Activated CD8-positive, alpha-beta T cell treated with anti-CD3 and anti-CD28 coated beads, Interleukin-2, amount 10 ng/mL, durations not matched to agents 7 days and 5 days (primary cell): ENCODE data around the gene MXD1. TPM values are rescaled to one million over a fixed set of nuclear protein-coding genes. Genes with fewer than 3 reads are reported as not detected.

Source experiments
- ATAC-seq: fragments of 150-1000 bp; cut with Tn5 transposase; one replicate; pipeline ENCODE4 v1.10.0; 2021; ENCODE audit warnings: moderate library complexity
- CTCF ChIA-PET: fragments of 350-600 bp; sonication (Branson Sonifier 250); formaldehyde crosslinking; loops from one replicate; lab custom pipeline; 2021; ENCODE audit warnings: antibody characterized with exemption; lab: Charles Lee
- POLR2A ChIA-PET: fragments of 350-600 bp; sonication (Branson Sonifier 250); formaldehyde crosslinking; loops from one replicate; lab custom pipeline; 2021; ENCODE audit warnings: antibody characterized with exemption; lab: Charles Lee
- DNase-seq: peaks from one replicate; pipeline ENCODE4 v3.0.0-alpha.2; 2020
- H3K27ac Mint-ChIP-seq: one replicate; pipeline ENCODE4 v1.8.0; 2021; ENCODE audit warnings: mild to moderate bottlenecking, mixed read lengths
- H3K27me3 Mint-ChIP-seq: one replicate; pipeline ENCODE4 v1.8.0; 2021; ENCODE audit warnings: low read depth, mixed read lengths
- H3K36me3 Mint-ChIP-seq: one replicate; pipeline ENCODE4 v1.8.0; 2021; ENCODE audit warnings: low read depth, mixed read lengths
- H3K4me1 Mint-ChIP-seq: one replicate; pipeline ENCODE4 v1.8.0; 2021; ENCODE audit warnings: low read depth, mixed read lengths
- H3K4me3 Mint-ChIP-seq: one replicate; pipeline ENCODE4 v1.8.0; 2021; ENCODE audit warnings: mild to moderate bottlenecking, mixed read lengths
- H3K9me3 Mint-ChIP-seq: one replicate; pipeline ENCODE4 v1.8.0; 2022; ENCODE audit warnings: mixed read lengths; ENCODE audit not compliant: insufficient read depth
- total RNA-seq, 2 experiments: library from RNA; stranded (reverse); gene quantifications; one replicate each; pipeline ENCODE4 v1.2.3, GENCODE V29; 2021

Gene MXD1
- total RNA-seq, 2 experiments from 2014 or later = 7.7 to 10.2 TPM

GRCh38 chr2:69956475-69956979, 41.6 kb downstream of the MXD1 start:
- H3K27me3 Mint-ChIP-seq = peaks cover 40% of the 10 kb centered on the region
- DNase-seq (no peak), ATAC-seq (no peak)
- POLR2A ChIA-PET = interaction anchor here (1.2 kb wide), 1 partner anchor 42 kb away, joined by 3 read pairs; the partner anchor contains the start of gene MXD1
- no peak overlapping the region for H3K27ac Mint-ChIP-seq
- H3K36me3 Mint-ChIP-seq = no peaks in the 10 kb centered on the region
- H3K4me1 Mint-ChIP-seq = peaks cover 6% of the 10 kb centered on the region
- no peaks in the 10 kb centered on the region for H3K9me3 Mint-ChIP-seq
- CTCF ChIA-PET = interaction anchor here (1.2 kb wide), 1 partner anchor 187 kb away, joined by 3 read pairs; no protein-coding TSS in a partner anchor
- no peak overlapping the region for H3K4me3 Mint-ChIP-seq

DNA sequence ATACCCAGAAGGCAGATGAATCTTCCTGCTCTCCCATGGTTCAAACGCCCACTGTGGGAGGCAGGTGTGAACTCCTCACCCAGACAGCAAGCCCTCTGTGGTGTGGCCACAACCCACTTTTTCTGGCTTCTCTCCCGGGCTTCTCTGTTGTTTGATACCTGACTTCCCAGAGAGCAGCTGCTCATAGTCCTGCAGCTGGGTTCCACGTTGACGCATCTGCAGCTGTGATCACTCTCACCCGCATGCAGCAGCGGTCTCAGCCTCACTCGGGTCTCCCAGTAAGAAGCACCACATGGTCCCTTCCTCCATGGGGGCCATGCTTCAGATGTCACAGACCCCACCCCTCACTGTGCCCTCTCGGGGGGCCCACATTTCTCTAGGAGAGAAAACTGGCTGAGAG, 43.1 kb downstream of the MXD1 start:
- Mint-ChIP-seq H3K9me3 (no peaks in the 10 kb centered on the region), H3K36me3 (no peaks in the 10 kb centered on the region), H3K4me1 (peaks cover 6% of the 10 kb centered on the region), H3K27me3 (peaks cover 39% of the 10 kb centered on the region), H3K4me3 (no peak overlapping the region), H3K27ac (no peak overlapping the region)
- no peak for ATAC-seq
- ChIA-PET CTCF (no interaction called here), POLR2A (no interaction called here)
- DNase-seq = no peak

- DNase-seq (no peak), ATAC-seq (no peak)
- Mint-ChIP-seq H3K36me3 (no peaks in the 10 kb centered on the region), H3K27me3 (peaks cover 37% of the 10 kb centered on the region), H3K4me1 (peaks cover 6% of the 10 kb centered on the region), H3K27ac (no peak overlapping the region), H3K4me3 (no peak overlapping the region), H3K9me3 (no peaks in the 10 kb centered on the region)
- ChIA-PET CTCF (no interaction called here), POLR2A (no interaction called here)
These were observed 43.6 kb downstream of the MXD1 start for GRCh38 chr2:69958480-69958879.

DNA sequence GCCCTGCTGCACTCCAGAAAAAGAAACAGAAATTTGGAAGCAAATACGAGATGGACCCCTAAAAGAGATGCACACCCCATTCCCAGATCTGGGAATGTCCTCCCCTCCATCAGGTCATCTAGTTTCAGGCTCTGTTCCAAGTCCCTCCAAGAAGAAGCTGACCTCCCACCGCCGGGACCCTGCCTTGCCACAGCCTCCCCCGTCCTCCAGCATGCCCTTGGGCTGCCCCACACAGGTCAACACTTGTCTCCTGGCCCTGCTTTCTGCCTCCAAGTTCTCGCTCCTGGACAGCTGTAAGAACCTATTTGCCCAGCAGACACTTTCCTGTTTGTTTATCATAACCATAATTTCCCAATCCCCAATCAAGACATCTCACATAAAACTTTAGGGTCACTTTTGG, 44.5 kb downstream of the MXD1 start:
- POLR2A ChIA-PET = no interaction called here
- H3K4me3 Mint-ChIP-seq = no peak overlapping the region
- DNase-seq (no peak), ATAC-seq (no peak)
- CTCF ChIA-PET = no interaction called here
- H3K27me3 Mint-ChIP-seq = peaks cover 36% of the 10 kb centered on the region
- H3K9me3 Mint-ChIP-seq = no peaks in the 10 kb centered on the region
- H3K27ac Mint-ChIP-seq = no peak overlapping the region
- no peaks in the 10 kb centered on the region for H3K36me3 Mint-ChIP-seq
- peaks cover 7% of the 10 kb centered on the region for H3K4me1 Mint-ChIP-seq

DNA sequence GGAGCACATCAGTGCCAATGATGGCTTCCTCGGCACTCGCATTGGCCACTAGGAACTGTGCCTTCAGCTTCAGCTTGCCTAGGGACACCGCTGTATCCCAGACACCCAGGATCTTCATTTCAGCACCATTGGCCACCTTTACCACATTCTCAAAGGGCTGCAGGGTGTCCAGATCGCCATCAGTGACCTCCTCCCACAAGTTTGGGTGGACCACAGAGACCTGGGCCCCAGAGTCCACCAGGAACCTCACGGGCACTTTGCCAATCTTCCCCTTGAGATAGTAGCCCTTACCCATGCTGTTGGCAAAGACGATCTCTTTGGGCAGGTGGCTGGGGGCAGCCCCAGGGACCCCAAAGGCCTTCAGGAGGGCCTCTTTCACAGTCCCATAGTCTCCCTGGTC, 45.9 kb downstream of the MXD1 start:
- Mint-ChIP-seq H3K27me3 (peaks cover 26% of the 10 kb centered on the region), H3K4me1 (peaks cover 10% of the 10 kb centered on the region), H3K4me3 (no peak overlapping the region), H3K36me3 (no peaks in the 10 kb centered on the region), H3K9me3 (no peaks in the 10 kb centered on the region), H3K27ac (no peak overlapping the region)
- ChIA-PET POLR2A (no interaction called here), CTCF (no interaction called here)
- DNase-seq (no peak), ATAC-seq (no peak)

GRCh38 chr2:69961496-69961895, 46.6 kb downstream of the MXD1 start, which contains the start of gene ASPRV1:
TSS of gene ASPRV1 (minus strand) at chr2:69961631. CDS start at chr2:69961436, 195 bp downstream.
- Mint-ChIP-seq H3K27me3 (peaks cover 19% of the 10 kb centered on the region), H3K27ac (no peak within 1 kb of the TSS), H3K36me3 (no peaks in the 10 kb centered on the region), H3K4me3 (no peak within 1 kb of the TSS), H3K4me1 (peaks cover 10% of the 10 kb centered on the region), H3K9me3 (no peaks in the 10 kb centered on the region)
- POLR2A ChIA-PET = no interaction called here
- ATAC-seq (no peak), DNase-seq (no peak)
- CTCF ChIA-PET = no interaction called here

DNA sequence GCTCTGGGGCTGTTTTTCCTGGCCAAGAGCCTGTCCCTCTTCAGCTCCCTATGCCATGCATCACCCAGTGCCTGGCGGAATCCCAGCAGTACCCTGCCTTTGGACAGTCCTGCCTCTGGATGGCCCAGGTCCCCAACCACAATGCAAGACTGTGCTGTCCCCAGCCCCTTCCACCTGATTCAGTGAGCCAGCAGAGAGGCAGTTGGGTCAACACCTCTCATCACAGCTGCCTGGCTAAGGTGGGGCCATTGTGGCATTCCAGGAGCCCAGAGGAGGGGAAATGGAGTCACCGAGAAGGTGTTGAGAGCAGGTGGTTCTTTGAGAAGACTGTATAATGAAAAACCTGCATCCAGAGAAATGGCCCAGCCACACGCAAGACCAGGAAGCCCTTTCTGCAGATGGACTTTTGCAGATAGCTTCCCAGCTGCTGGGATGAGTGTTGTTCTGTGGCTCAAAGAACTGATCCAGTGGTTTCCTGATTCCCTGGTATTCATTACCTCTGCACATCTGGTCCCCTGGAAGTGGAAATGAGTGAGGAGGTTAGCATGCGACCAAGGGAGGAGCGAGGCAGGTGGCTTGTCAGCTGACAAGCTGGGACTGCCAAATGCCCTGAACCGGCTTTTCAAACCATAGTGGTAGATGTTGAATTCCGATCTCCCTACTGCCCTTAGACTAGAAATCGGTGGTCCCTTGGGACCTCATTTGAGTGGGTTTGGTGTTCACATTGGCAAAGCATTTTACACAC, 48.2 kb downstream of the MXD1 start:
- H3K36me3 Mint-ChIP-seq = no peaks in the 10 kb centered on the region
- no peak overlapping the region for H3K27ac Mint-ChIP-seq
- no peak for ATAC-seq
- H3K9me3 Mint-ChIP-seq = no peaks in the 10 kb centered on the region
- peaks cover 5% of the 10 kb centered on the region for H3K4me1 Mint-ChIP-seq
- ChIA-PET POLR2A (interaction anchor here (0.5 kb wide), 1 partner anchor 54 kb away, joined by 4 read pairs; no protein-coding TSS in a partner anchor), CTCF (no interaction called here)
- H3K27me3 Mint-ChIP-seq = peaks cover 4% of the 10 kb centered on the region
- no peak for DNase-seq
- no peak overlapping the region for H3K4me3 Mint-ChIP-seq

DNA sequence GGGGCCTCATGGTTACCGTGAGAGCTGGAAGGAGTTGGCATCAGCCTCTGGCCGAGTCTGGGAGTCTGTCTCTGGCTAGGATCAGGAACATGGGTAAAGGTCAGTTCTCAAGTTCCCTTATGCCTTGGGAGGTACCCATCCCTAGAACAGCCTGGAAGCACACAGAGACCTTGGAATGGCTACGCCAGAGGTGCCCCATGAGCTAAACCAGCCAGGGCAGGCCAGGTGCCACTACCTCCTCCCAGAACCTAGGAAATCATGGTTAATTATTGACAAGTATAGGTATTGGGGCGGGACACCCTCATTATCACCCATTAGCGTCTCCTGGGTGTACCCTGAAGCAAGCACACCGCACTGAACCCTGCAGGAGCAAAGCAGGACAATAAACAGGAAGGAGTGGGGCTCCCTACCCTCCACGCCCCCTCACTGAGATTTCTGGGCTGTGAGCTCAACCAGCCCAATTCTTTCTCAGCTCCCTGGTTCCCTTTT, 49.5 kb downstream of the MXD1 start:
- H3K9me3 Mint-ChIP-seq = no peaks in the 10 kb centered on the region
- POLR2A ChIA-PET = interaction anchor here (0.6 kb wide), 1 partner anchor 16 kb away, joined by 3 read pairs; no protein-coding TSS in a partner anchor
- no peaks in the 10 kb centered on the region for H3K36me3 Mint-ChIP-seq
- no peak overlapping the region for H3K4me3 Mint-ChIP-seq
- ATAC-seq (no peak), DNase-seq (no peak)
- H3K27ac Mint-ChIP-seq = no peak overlapping the region
- CTCF ChIA-PET = no interaction called here
- peaks cover 4% of the 10 kb centered on the region for H3K27me3 Mint-ChIP-seq
- H3K4me1 Mint-ChIP-seq = peaks cover 4% of the 10 kb centered on the region

GRCh38 chr2:69965756-69966445, 51.0 kb downstream of the MXD1 start:
- peaks cover 4% of the 10 kb centered on the region for H3K27me3 Mint-ChIP-seq
- H3K27ac Mint-ChIP-seq = no peak overlapping the region
- H3K4me3 Mint-ChIP-seq = no peak overlapping the region
- peaks cover 4% of the 10 kb centered on the region for H3K4me1 Mint-ChIP-seq
- no peaks in the 10 kb centered on the region for H3K36me3 Mint-ChIP-seq
- H3K9me3 Mint-ChIP-seq = no peaks in the 10 kb centered on the region
- CTCF ChIA-PET = no interaction called here
- POLR2A ChIA-PET = no interaction called here
- DNase-seq (no peak), ATAC-seq (no peak)

- Mint-ChIP-seq H3K27me3 (peaks cover 4% of the 10 kb centered on the region), H3K4me1 (peaks cover 4% of the 10 kb centered on the region), H3K27ac (no peak overlapping the region), H3K9me3 (no peaks in the 10 kb centered on the region), H3K4me3 (no peak overlapping the region), H3K36me3 (no peaks in the 10 kb centered on the region)
- ATAC-seq (no peak), DNase-seq (no peak)
- ChIA-PET CTCF (no interaction called here), POLR2A (no interaction called here)
These were observed 51.6 kb downstream of the MXD1 start for GRCh38 chr2:69966496-69966895.

DNA sequence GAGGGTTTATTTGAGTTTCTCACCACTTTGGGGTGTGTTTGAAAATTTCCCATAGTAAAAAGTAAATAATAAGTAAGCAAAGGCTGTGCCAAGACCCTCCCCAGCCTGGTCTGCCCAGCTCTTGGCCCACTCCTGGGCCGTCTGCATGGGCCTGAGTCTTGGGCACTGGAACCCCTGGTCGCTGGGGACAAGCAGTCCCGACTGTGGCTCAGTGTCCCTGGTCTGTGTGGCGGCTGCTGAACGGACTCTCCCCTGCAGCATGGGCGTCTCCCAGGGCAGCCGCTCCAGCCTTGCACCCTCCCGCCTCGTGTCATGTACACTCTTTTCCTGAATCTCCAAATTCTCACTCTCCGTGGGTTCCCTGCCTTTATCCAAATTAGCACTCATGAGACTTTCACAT, 53.7 kb downstream of the MXD1 start:
- Mint-ChIP-seq H3K27ac (no peak overlapping the region), H3K4me1 (peaks cover 4% of the 10 kb centered on the region), H3K9me3 (no peaks in the 10 kb centered on the region), H3K36me3 (no peaks in the 10 kb centered on the region), H3K27me3 (peaks cover 4% of the 10 kb centered on the region), H3K4me3 (no peak overlapping the region)
- ATAC-seq (no peak), DNase-seq (no peak)
- POLR2A ChIA-PET = no interaction called here
- CTCF ChIA-PET = no interaction called here
